CD4-positive, CD25-positive, alpha-beta regulatory T cell (primary cell): ENCODE measurements around the gene PIMREG. TPM values are rescaled to one million over a fixed set of nuclear protein-coding genes. Genes with fewer than 3 reads are reported as not detected.

Source experiments
- ATAC-seq, 2 donors: fragments of 150-1000 bp; cut with Tn5 transposase; one replicate each; pipeline ENCODE4 v1.10.0; 2021; ENCODE audit warnings: low read depth in 2 of 2, moderate number of reproducible peaks in 2 of 2, moderate library complexity in 1 of 2
- DNase-seq, 3 donors: peaks; one replicate each; pipeline versions ENCODE4 v3.0.0 to v3.0.0-alpha.2; 2012 to 2022; ENCODE audit warnings: mixed read lengths in 1 of 3
- H3K27ac ChIP-seq: one replicate; pipeline ENCODE4 v1.7.0; 2013; ENCODE audit warnings: mild to moderate bottlenecking, low read length; ENCODE audit not compliant: insufficient read depth, poor library complexity, severe bottlenecking
- H3K27me3 ChIP-seq: one replicate; pipeline ENCODE4 v1.7.0; 2013; ENCODE audit warnings: low read length; ENCODE audit not compliant: control insufficient read depth, insufficient read depth
- H3K36me3 ChIP-seq: one replicate; pipeline ENCODE4 v1.7.0; 2013; ENCODE audit warnings: mild to moderate bottlenecking, low read length, moderate library complexity; ENCODE audit not compliant: control insufficient read depth, insufficient read depth
- H3K4me1 ChIP-seq: 2 replicates; pipeline ENCODE4 v1.7.0; 2013; ENCODE audit warnings: mild to moderate bottlenecking, low read length; ENCODE audit not compliant: insufficient read depth, control insufficient read depth, poor library complexity, severe bottlenecking
- H3K4me3 ChIP-seq: one replicate; pipeline ENCODE4 v1.7.0; 2013; ENCODE audit warnings: low read depth, mild to moderate bottlenecking, low read length, moderate library complexity
- H3K9me3 ChIP-seq, 2 experiments: 1 replicate in 1 of 2; 2 replicates in 1 of 2; pipeline ENCODE4 v1.7.0; 2013; ENCODE audit warnings: low read length in 2 of 2, mild to moderate bottlenecking in 1 of 2, moderate library complexity in 1 of 2; ENCODE audit not compliant: control insufficient read depth in 2 of 2
- H3K27ac Mint-ChIP-seq, 3 donors: one replicate each; pipeline ENCODE4 v1.8.0; 2020 to 2022; ENCODE audit warnings: mild to moderate bottlenecking in 3 of 3, mixed read lengths in 3 of 3, moderate library complexity in 2 of 3
- H3K27me3 Mint-ChIP-seq: one replicate; pipeline ENCODE4 v1.8.0; 2022; ENCODE audit warnings: mild to moderate bottlenecking, mixed read lengths
- H3K36me3 Mint-ChIP-seq: one replicate; pipeline ENCODE4 v1.8.0; 2020; ENCODE audit warnings: mixed read lengths
- H3K4me1 Mint-ChIP-seq, 4 donors: one replicate each; pipeline ENCODE4 v1.8.0; 2020 to 2022; ENCODE audit warnings: mixed read lengths in 4 of 4, mild to moderate bottlenecking in 1 of 4
- H3K4me3 Mint-ChIP-seq, 4 donors: one replicate each; pipeline ENCODE4 v1.8.0; 2020 to 2022; ENCODE audit warnings: mild to moderate bottlenecking in 4 of 4, mixed read lengths in 4 of 4, moderate library complexity in 3 of 4
- H3K9me3 Mint-ChIP-seq, 7 donors: one replicate each; pipeline ENCODE4 v1.8.0; 2020 to 2022; ENCODE audit warnings: mixed read lengths in 7 of 7, mild to moderate bottlenecking in 3 of 7, moderate library complexity in 2 of 7
- polyA plus RNA-seq, 4 donors: library from polyadenylated mRNA; unstranded; fragments of 300-500 nt; fragmentation: Illumina TruSeq; gene quantifications; one replicate each; pipeline ENCODE4 v1.2.3, GENCODE V29; 2021
- total RNA-seq: library from RNA; stranded (reverse); gene quantifications from one replicate; pipeline ENCODE4 v1.2.3, GENCODE V29; 2022

Gene PIMREG
- total and polyA plus RNA-seq, 5 donors from 2014 or later: 0.20 to 0.41 (median 0.34) TPM; not detected in 1

- peaks cover 0 to 1% (median 0%) of the 10 kb centered on the region in 7 donors for H3K9me3 Mint-ChIP-seq
- no peak for ATAC-seq
- no peaks in the 10 kb centered on the region for H3K27me3 ChIP-seq
These were observed 13.6 kb downstream of the PIMREG start for GRCh38 chr17:6457688-6458459.

GRCh38 chr17:6458460-6458950 lies 14.2 kb downstream of the PIMREG start:
- Mint-ChIP-seq H3K4me1 (peaks cover 0 to 26% (median 3%) of the 10 kb centered on the region in 4 donors), H3K27me3 (peaks cover 1% of the 10 kb centered on the region), H3K9me3 (peaks cover 0 to 1% (median 0%) of the 10 kb centered on the region in 7 donors), H3K4me3 (no peak overlapping the region), H3K36me3 (no peaks in the 10 kb centered on the region), H3K27ac (no peak overlapping the region)
- Histone ChIP-seq H3K27me3 (no peaks in the 10 kb centered on the region), H3K36me3 (no peaks in the 10 kb centered on the region), H3K4me1 (peaks cover 5% of the 10 kb centered on the region), H3K9me3 (no peaks in the 10 kb centered on the region), H3K27ac (no peak overlapping the region), H3K4me3 (no peak overlapping the region)
- DNase-seq: no peak
- no peak for ATAC-seq

More at GRCh38 chr17:6457688-6458459, 13.6 kb downstream of the PIMREG start:
- Mint-ChIP-seq H3K27ac (no peak overlapping the region), H3K27me3 (peaks cover 4% of the 10 kb centered on the region), H3K4me1 (peaks cover 0 to 31% (median 5%) of the 10 kb centered on the region in 4 donors), H3K36me3 (no peaks in the 10 kb centered on the region), H3K4me3 (peak overlapping the region in 1 of 4 donors; percentile 2)
- H3K9me3 ChIP-seq: no peaks in the 10 kb centered on the region
- H3K4me3 ChIP-seq: no peak overlapping the region
- H3K36me3 ChIP-seq: no peaks in the 10 kb centered on the region
- no peak for DNase-seq
- peaks cover 5% of the 10 kb centered on the region for H3K4me1 ChIP-seq
- H3K27ac ChIP-seq: no peak overlapping the region

- peaks cover 0 to 1% (median 0%) of the 10 kb centered on the region in 7 donors for H3K9me3 Mint-ChIP-seq
- H3K4me3 Mint-ChIP-seq: no peak overlapping the region
- Histone ChIP-seq H3K9me3 (no peaks in the 10 kb centered on the region), H3K36me3 (no peaks in the 10 kb centered on the region), H3K4me1 (no peaks in the 10 kb centered on the region), H3K27ac (no peak overlapping the region), H3K27me3 (no peaks in the 10 kb centered on the region), H3K4me3 (no peak overlapping the region)
- no peaks in the 10 kb centered on the region for H3K27me3 Mint-ChIP-seq
- ATAC-seq: no peak
- no peak overlapping the region for H3K27ac Mint-ChIP-seq
- H3K36me3 Mint-ChIP-seq: no peaks in the 10 kb centered on the region
- no peak for DNase-seq
- H3K4me1 Mint-ChIP-seq: peaks cover 0 to 15% (median 1%) of the 10 kb centered on the region in 4 donors
These were observed 16.4 kb downstream of the PIMREG start for GRCh38 chr17:6460531-6461161.

- H3K36me3 Mint-ChIP-seq: no peaks in the 10 kb centered on the region
- no peaks in the 10 kb centered on the region for H3K9me3 ChIP-seq
- no peaks in the 10 kb centered on the region for H3K4me1 ChIP-seq
- no peak overlapping the region for H3K27ac Mint-ChIP-seq
- H3K4me3 ChIP-seq: no peak overlapping the region
- no peaks in the 10 kb centered on the region for H3K27me3 ChIP-seq
- H3K4me3 Mint-ChIP-seq: no peak overlapping the region
- H3K27ac ChIP-seq: no peak overlapping the region
- ATAC-seq: no peak
- H3K4me1 Mint-ChIP-seq: peaks cover 0 to 12% (median 1%) of the 10 kb centered on the region in 4 donors
- no peaks in the 10 kb centered on the region for H3K27me3 Mint-ChIP-seq
- no peaks in the 10 kb centered on the region for H3K36me3 ChIP-seq
- H3K9me3 Mint-ChIP-seq: peaks cover 0 to 1% (median 0%) of the 10 kb centered on the region in 7 donors
- no peak for DNase-seq
These were observed 17.0 kb downstream of the PIMREG start for GRCh38 chr17:6461246-6461645.

- no peaks in the 10 kb centered on the region for H3K27me3 Mint-ChIP-seq
- DNase-seq (no peak), ATAC-seq (no peak)
- no peaks in the 10 kb centered on the region for H3K36me3 Mint-ChIP-seq
- peaks cover 0 to 6% (median 1%) of the 10 kb centered on the region in 4 donors for H3K4me1 Mint-ChIP-seq
- no peaks in the 10 kb centered on the region for H3K4me1 ChIP-seq
- no peaks in the 10 kb centered on the region for H3K9me3 ChIP-seq
- no peak overlapping the region for H3K4me3 ChIP-seq
- H3K36me3 ChIP-seq: no peaks in the 10 kb centered on the region
- H3K4me3 Mint-ChIP-seq: no peak overlapping the region
- no peaks in the 10 kb centered on the region for H3K9me3 Mint-ChIP-seq
- H3K27ac Mint-ChIP-seq: peak overlapping the region in 2 of 3 donors; percentile 54 to 75
- H3K27ac ChIP-seq: no peak overlapping the region
- H3K27me3 ChIP-seq: no peaks in the 10 kb centered on the region
These were observed 17.7 kb downstream of the PIMREG start for GRCh38 chr17:6461792-6462524.

- no peak for ATAC-seq
- no peaks in the 10 kb centered on the region for H3K36me3 ChIP-seq
- H3K27ac ChIP-seq: no peak overlapping the region
These were observed 18.4 kb downstream of the PIMREG start for GRCh38 chr17:6462692-6463091.

GRCh38 chr17:6463616-6464445 lies 19.6 kb downstream of the PIMREG start:
- Histone ChIP-seq H3K27me3 (no peaks in the 10 kb centered on the region), H3K27ac (no peak overlapping the region), H3K9me3 (no peaks in the 10 kb centered on the region), H3K4me3 (no peak overlapping the region), H3K4me1 (no peaks in the 10 kb centered on the region), H3K36me3 (no peaks in the 10 kb centered on the region)
- Mint-ChIP-seq H3K27ac (no peak overlapping the region), H3K9me3 (no peaks in the 10 kb centered on the region), H3K4me1 (peaks cover 0 to 6% (median 1%) of the 10 kb centered on the region in 4 donors), H3K36me3 (no peaks in the 10 kb centered on the region), H3K27me3 (no peaks in the 10 kb centered on the region), H3K4me3 (no peak overlapping the region)
- ATAC-seq (no peak), DNase-seq (no peak)

More at GRCh38 chr17:6462692-6463091, 18.4 kb downstream of the PIMREG start:
- Histone ChIP-seq H3K4me1 (no peaks in the 10 kb centered on the region), H3K27me3 (no peaks in the 10 kb centered on the region), H3K9me3 (no peaks in the 10 kb centered on the region), H3K4me3 (no peak overlapping the region)
- Mint-ChIP-seq H3K4me3 (no peak overlapping the region), H3K9me3 (no peaks in the 10 kb centered on the region), H3K36me3 (no peaks in the 10 kb centered on the region), H3K27ac (peak overlapping the region in 1 of 3 donors; percentile 75), H3K4me1 (peaks cover 0 to 6% (median 1%) of the 10 kb centered on the region in 4 donors), H3K27me3 (no peaks in the 10 kb centered on the region)
- no peak for DNase-seq
